T-helper 9 cell (primary cell): ENCODE measurements around the gene DHCR7.

Experiments used
- DNase-seq: peaks from one replicate; pipeline ENCODE4 v3.0.0-alpha.2; 2020

The DHCR7 gene

DNA sequence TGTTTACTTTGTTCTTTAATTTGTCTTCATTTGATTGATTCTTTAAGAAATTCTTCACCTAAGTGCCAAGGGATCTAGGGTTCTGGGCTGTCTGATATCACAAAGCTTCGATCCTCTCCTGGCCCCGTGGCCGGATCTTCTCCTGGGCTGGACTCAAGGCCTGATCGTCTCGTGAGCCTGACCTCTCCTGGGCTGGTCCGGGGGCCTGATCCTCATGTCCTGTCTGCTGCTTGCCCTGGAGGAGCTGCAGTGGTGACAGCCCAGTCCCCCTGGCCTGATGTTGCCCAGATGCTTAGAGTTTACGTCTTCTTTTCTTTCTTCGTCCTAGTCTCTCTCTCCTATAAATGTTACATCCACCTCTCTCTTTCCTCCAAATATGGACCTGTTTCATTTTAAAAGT, 8.1 kb upstream of the DHCR7 start:
- DNase-seq: no peak

DNA sequence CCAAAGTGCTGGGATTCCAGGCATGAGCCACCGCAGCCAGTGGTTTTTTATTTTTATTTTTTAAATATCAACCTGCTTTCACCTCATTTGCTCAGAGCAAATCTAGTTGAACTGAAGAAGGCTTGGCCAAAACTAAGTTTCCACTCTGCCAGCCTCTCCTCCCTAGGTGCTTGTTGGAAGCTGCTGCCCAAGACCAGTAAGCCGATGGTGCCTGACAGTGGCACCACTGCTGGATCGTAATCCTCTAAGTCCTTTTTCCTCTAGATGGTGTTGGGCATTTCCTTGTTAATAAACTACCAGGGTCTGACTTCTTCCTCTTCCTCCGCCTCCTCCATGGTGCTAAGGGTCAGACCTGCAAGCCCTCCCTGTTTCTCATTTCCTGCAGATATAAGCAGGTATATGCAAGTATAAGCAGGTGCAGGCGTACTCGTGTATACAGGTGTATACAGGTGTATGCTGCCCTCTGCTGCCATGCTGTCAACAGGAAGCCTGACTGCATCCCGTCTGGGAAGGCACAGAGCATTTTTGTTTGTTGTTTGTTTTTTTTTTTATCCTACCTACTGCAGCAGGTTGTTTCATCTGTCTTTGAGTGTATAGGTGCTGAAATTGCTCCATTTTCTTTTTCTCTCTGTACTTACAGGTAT, 6.4 kb upstream of the DHCR7 start:
- DNase-seq: peak; percentile 31

DNA sequence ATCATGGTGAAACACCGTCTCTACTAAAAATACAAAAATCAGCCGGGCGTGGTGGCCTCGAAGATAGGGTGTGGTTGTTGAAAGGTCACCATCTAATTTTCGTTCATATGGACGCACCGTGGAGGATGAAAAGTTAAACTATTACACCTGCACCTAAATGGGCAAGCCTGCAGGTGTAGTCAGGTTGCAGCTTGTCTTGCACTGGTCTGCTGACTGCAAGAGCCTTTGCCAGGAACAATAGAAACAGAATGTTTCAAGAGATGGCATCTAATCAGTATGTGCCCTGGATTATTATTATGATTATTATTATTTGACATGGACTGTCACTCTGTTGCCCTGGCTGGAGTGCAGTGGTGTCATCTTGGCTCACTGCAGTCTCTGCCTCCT, 5.7 kb upstream of the DHCR7 start:
- DNase-seq: no peak

DNA sequence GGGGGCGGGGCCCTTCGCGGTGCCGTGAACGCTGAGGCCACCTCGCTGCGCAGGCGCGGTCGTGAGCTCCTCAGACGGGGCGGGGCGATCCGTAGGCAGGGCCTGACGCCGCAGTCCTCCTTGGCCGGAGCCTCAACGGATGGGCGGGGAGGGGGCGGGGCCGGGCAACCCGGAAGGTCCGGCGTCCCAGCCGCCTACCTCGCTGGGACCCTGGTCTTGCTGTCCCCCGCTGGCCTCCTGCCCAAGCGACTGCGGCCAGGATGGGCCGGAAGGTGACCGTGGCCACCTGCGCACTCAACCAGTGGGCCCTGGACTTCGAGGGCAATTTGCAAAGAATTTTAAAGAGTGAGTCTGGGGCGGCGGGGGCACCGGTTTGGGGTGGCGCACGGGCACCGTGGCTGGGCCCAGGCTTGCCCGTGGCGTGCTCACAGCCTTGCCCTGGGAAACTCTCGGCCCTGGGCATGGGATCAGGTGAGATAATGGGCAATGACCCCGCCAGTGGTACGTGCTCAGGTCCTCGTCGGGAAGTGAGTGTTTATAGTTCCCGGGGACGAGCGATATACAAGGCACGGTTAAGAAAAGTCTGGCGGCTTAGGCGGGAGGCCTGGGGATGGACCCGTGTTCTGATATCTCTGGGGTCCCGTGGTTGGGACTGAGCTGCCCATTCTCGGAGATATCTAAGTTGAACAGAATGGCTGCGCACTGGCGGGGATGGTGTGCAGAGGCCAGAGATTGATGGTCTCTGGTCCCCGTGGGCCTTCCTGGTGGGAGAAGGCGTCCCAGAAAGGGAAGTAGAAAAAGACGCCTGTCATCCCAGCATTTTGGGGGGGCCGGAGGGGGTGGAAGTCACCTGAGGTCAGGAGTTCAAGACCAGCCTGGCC, 5.1 kb upstream of the DHCR7 start, which contains the start of gene NADSYN1:
Gene NADSYN1, plus strand, starts transcription at position 167 of the 881 bp plus-strand sequence. Its CDS starts 94 bp downstream, at position 261.
- DNase-seq: peak; percentile 94

DNA sequence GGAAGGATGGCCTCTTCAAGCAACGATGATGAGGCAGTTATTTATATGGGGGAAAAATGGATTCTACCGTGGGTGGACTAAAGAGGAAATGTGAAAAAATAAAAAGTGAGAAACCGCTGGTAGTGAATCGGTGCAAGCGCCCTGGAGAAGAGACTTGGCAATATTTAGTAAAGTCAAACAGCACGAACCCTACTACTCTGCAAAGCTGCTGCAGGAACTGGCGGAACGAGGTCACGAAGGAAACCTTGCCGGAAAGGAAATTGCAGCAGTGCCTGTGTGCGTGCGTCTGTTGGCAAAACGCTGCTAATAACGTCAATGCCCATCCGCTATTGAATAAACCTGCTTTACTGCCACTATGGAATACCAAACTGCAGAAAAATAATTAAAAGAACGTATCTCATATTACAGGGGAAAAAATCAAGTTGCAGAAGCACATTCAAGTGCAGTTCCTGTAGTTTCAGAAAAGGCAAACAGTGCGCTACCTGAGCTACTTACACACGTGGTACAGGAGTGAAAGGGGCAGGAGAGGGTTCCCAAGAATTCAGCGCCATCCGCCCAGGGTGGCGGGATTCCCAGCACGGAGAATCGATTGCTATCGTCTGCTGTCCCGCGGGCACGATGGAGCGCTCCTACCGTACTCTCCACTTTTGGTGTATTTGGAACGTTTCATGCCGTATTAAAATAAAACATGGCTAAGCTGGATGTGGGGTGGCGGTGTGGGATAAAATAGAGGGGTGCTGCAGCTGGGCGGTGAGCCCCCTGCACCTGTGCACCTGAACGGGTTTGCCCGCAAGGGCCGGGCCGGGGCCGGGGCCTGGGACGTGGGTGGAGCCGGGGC, 4.2 kb upstream of the DHCR7 start:
- peak; percentile 38 for DNase-seq

DNA sequence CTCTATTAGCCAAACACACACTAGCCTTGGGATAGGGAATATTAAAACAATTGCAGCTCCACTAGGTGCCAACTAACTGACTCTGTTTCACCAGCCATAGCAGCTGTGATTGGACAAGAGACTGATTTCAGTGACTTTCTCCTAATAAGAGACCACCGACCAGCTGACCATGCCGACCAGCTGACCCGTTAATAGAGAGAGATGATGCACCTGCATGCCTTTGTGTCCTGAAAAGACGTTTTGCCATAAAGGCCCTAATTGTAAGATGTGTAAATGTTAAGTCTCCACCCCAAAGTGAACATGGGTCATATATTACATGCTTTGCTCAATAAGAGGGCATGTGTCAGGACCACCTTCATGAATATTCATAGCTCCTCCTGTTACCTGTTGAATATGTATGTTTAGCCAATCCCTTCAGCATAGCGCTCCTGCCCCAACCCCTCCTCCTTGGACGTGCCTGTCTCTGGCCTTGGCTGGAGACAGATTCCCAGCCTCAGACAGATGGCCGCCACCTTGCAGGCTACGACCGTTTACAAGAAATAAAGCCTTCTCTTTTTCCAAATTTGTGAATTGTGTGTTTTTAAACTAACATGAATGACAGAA, 3.5 kb upstream of the DHCR7 start:
- no peak for DNase-seq

DNA sequence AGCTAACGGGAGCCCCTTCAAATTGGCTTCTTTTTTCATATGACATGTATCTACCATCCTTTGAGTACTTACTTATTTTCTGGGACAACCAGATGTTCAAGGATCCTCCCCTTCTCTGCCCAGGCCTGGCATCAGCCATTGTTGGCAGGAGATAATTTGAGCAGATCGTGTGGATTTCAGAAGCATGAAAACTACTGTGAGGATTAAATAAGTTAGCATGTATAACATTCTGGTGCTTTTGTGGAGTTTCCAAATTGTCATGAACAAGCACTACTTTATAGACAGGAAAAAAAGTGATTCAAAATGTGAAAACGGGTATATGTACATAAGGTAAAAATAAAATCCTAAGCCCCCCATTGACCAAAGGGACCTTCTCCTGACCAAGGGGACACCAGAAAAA, 2.7 kb upstream of the DHCR7 start:
- no peak for DNase-seq

DNA sequence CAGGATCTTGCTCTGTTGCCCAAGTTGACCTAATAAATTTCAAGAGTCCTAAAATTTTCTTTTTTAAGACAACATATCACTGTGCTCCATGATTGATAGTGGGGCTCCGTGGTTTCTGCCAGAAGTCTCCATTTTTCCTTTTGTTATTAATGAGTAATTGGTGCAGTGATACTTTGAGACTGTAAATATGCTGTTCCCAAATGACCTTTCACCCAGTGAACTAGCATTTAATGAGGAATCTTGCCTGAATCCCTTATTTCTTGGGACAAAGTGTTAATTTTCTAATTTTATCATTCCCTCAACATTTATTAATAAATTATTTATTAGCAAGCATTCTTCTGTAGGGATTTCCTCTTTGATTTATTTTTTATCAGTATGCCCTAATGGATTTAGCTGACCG, 2.3 kb upstream of the DHCR7 start:
- no peak for DNase-seq

DNA sequence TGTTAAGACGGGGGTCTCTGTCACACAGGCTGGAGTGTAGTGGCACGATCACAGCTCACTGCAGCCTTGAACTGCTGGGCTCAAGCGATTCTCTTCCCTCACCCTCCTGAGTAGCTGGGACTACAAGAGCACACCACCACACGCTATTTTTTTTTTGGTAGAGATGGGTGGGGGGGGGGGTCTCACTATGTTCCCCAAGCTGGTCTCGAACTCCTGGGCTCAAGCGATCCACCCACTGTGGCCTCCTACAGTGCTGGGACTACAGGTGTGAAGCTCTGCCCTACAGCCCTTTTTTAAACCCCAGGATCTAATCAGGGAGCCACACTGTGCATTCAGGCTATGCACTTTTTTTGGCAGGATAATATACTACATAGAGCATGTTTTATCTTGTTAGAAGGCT, 1.4 kb upstream of the DHCR7 start:
- DNase-seq: no peak

DNA sequence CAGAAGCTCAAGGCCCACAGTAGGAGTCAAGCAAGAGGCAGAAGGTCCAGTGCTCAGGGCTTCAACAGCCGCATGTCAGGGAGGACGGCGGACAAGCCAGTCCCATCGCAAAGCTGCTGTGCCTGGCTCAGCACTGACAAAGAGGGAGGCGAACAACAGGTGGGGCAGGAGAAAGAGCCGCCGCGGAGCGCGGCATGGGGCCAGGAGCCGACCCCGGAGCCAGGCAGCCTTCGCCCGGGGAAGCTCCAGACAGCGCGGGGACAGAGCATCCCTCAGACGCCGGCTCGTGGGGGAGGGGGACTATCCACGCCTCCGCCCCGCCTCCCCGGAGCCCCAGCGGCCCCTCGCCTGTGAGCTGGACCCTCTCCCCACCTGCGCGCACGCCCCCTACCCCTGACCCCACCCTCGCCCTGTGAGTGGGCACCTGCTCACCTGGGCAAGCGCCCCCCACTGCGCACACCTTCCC, 369 bp downstream of the DHCR7 start:
- peak; percentile 39 for DNase-seq

DNA sequence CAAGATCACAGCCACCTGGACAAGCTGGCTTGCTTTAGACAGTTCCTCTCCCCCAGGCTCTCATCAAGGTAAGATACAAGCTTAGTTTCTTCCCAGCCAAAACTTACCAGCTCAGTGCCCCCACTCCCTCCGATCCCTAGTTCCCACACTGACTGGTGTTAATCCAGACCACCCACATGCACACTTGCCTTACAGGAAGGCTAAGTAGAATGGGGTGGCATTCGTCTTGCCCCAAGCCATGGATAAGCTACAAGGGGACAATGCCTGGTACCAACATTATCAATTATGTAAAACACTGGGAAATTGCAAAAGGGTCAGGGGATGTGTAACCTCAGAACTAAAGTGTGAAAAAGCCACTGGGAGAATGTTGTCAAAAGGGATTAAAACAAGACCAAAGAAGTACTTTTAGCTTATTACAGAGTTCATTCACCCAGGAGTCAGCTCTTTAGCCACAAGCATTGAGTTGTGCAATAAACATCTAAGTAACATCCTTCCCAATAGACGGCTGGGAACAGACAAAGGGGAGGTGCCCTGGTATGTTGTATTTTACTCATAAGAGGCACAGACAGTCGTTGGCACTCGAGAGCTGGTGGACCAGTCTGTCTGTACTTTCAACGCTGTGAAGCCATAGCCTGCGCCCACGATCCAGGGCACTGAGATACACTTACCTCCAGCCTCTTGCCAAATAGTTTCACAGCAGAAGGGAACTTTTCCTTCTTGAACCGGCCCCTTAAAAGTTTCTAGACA, 1.1 kb downstream of the DHCR7 start:
- no peak for DNase-seq

DNA sequence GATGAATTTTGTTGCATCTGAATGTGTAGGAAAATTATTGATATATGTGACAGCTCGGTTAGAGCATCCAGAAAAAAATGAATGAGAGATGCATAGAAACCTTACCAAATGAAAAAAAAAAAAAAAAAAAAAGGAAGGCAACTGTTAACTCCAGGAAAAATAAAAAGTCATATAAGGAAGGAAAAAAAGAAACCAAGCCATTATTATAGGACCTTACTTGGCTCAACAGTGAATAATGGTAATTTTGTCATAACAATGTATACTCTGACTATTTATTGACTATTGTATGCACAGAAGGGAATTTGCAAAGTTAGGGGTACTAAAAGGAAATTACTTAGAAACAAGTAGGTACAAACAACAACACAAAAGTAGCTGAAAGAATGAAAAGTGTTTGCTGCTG, 2.0 kb downstream of the DHCR7 start:
- no peak for DNase-seq

DNA sequence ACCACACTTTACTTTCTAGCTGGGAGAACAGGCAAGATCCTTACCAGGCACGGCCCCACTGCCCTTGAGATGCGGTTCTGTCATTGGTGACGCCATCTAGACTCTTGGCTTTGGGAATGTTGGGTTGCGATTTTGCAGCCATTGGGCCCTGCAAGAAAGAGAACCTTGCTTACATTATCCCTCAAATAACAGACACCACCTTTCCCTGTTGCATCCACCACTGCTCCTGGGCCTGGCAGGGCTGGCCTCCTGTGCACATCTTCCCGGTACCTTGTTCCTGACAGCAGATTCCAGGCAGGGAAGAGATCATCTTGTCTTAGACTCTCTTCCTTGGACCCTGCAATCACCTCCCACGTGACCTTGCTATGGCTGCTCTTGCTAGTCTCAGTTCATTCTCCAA, 3.4 kb downstream of the DHCR7 start:
- no peak for DNase-seq

DNA sequence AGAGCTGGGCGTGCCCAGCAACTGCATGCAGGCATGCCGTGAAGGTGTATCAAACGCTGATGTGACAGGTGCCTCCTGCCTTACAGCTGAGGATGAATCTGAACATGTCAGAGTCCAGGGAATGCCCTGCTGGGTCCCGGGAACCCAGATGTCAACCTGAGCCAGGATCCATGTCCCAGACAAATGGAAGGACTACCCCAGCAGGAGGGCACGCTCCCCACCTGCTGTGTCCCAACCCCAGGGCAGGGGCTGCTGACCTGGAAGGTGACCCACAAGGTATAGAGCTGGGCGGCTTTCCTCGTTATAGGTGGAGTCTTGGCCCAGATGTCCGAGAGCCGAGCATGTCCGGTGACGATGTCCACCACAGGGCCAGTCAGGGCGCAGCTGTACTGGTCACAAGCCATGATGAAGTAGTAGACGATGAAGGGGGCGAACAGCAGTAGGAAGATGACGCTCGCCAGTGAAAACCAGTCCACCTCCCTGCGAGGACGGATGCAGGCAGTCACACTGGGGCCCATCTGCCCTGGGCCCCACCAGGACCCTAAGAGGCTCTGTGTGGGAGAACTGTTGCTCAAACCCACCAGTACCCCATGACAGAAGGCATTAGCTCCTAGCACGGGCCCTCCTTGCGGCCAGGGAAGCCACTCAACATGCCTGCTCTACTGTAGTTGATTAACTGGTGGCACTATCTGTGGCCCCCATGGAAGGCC, 4.3 kb downstream of the DHCR7 start:
- DNase-seq: no peak

DNA sequence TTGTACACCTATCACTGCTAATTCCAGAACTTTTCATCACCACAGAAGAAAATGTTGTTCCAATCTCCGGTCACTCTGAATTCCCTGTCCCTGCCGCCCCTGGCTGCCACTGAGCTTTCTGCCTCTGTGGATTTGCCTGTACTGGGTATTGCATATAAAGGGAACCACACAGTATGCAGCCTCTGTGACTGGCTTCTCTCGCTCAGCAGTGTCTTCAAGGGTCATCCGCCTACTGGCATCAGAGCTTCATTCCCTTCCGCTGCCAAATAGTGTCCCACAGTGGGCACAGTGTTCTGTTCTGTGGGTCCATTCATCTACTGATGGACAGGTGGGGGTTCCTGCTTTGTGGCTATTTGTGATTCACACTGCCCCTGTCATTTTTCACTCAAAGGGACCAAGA, 5.3 kb downstream of the DHCR7 start:
- DNase-seq: no peak

DNA sequence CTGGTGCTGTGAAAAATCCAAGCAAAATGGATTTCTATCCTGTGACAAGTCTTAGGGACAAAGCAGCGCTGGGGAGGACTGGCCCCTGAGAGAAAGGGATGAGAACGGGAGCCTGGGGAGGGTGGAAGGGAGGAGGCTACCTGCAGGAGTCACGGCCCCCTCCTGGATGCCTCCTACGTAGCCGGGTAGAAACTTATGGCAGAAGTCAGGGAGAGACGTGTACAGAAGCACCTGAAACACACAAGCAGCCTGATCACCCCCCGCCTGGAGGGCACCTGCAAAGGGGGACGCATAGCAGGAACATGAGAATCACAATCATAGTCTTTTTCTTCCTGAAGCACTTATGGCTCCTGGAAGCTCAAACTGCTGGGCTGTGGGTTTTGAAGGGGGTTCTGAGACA, 6.1 kb downstream of the DHCR7 start:
- DNase-seq: no peak

DNA sequence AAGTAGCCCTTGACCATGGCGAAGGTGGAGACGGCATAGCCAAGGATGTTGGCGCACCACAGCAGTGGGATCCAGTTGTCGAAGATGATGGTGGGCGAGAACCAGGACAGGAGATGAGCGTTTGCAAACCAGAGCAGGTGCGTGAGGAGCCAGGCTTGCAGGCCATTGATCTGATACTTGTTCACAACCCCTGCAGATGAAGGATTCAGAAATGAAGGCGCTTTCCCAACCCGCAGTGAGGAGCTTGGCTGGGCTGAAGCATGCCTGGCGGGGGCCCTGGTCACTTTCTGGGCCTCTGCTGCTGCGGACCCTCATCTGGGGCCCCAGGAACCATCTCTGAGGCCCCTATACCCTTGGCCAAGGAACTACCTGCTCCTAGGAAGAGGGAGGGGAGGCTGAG, 6.9 kb downstream of the DHCR7 start:
- no peak for DNase-seq

DNA sequence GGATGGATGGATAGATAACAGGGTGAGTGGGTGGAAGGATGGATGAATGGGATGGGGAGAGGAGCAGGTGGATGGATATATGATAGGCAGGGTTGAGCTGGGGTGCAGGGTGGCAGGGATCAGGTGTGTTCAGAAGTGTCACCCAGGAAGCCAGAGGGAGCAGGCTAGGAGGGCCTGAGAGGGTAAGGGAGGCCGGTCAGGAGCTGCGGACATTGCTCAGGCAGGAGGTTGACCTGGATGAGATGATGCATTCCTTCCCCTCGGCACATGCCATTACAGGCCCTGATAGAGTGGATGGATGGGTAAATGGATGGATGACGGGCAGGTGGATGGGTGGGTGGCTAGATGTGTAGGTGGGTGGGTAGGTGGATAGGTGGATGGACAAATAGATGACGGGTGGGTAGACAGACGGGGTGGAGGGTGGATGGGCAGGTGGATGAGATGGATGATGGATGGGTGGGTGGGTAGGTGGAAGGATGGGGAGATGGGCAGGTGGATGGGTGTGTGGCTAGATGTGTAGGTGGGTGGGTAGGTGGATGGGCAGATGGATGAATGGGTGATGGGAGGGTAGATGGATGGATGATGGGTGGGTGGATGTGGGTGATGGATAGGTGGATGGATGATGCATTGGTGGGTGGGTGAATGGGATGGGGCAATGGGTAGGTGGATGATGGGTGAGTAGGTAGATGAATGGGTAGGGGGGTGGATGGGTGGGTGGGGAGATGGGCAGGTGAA, 8.0 kb downstream of the DHCR7 start:
- DNase-seq: no peak

DNA sequence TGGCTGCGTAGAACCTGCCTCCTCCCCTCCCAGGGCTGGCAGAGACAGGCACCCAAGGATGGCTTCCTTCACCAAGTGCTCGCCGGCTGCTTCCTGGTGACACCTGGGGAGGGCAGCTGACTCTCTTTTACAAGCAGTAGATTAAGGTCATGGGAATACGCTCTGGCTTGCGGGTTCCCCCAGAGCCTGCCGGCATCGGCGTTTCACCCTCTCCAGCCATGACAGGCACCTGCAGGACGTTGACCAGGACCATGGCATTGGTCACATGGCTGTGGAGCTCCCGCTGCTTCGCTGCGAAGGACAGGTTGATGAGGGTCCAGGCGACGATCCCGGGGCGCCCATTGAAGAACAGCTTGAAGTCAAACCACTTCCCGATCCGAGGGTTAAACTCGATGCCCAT, 9.5 kb downstream of the DHCR7 start:
- no peak for DNase-seq

DNA sequence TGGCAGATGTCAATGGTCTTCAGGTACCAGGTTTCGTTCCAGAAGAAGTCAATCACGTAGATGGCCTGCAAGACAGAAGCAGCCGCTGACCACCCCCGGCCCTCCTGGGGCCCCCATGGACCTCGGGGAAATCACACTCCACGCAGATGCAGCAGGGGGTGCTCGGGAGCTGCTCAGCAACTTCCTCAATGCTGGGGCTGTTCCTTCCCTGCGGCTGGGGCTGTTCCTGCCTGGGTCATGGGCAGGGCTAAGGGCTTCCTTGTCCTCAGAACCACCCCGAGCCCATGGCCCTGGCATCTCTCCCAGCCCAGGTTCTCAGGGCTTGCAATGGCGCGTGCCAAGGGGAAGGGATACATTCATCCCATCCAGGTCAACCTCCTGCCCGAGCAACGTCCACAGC, 10.3 kb downstream of the DHCR7 start:
- DNase-seq: no peak

DNA sequence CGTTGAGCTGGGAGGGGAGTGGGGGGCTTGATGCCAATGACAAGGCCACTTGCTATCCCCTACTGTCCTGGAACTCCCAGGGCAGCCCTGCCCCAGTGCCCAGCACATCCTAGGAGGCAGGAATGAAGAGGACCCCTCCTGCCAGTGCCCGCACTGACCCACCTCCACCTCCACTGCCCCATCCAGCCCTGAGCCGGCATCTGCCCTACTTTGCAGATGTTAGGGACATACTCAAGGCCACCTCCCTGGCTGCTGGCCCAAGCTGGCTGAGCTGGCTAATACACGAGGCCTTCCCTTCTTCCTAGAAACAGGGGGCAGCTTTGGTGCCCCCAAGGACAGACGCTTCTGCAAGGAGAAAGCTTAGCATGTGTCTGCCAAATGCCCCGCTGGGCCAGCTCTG, 10.8 kb downstream of the DHCR7 start:
- DNase-seq: no peak
